HG03457 (cell line): Measurements from ENCODE around the gene UBE2D4.
A peak's percentile ranks its signal among the peaks of the same experiment; 100 is the strongest.
"Not testable (repeated sequence)": the region's sequence is repeated elsewhere in the genome, so short reads cannot be mapped to it uniquely, and the experiment has no call there.

Source experiments
- ATAC-seq: cut with Tn5 transposase; IDR thresholded peaks from one replicate; pipeline ENCODE4 v1.9.1; 2021; ENCODE audit warnings: moderate number of reproducible peaks; ENCODE audit not compliant: unreplicated experiment

Gene UBE2D4

DNA sequence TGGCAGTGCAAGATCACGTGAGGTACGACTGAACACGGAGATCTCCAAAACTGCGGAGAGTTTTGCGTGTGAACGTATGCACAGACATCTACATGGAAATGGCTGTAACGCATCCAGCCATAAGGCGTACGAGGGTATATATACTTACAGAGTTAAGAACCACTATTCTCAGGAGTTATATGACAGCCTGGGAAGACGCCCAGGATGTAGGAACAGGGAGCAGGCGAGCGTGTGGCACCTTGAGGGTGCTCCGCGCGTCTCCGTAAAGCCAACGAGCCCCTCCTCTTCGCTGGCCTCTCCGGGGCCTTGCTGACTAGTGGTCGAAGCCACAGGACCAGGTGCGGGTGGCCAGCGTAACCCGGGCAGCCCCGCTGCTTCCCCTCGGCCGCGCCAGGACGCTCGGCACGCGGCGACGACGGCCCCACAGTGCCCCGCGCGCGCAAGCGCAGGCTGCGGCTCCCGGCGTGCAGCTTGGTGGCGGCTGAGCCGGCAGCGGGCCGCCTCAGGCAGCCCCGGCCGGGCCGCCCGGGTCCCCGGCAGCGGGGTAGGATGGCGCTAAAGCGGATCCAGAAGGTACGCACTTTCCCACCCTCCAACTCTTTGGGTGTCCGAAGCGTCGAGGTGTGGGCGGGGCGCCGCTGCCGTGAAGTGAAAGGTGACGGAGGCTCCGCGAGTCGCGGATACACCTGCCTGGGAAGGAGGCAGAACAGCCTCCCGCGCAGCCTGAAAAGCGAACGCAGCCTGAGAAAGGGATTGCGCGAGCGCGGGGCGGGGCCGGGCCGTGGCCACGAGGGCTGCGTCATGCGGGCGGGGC lies at the start of gene UBE2D4:
Gene UBE2D4, plus strand, starts transcription at position 453 of the 814 bp plus-strand sequence. Its CDS starts 97 bp downstream, at position 550.
- peak; percentile 91 for ATAC-seq

GRCh38 chr7:43876976-43877745 lies 49.1 kb upstream of the UBE2D4 start:
- no peak for ATAC-seq

DNA sequence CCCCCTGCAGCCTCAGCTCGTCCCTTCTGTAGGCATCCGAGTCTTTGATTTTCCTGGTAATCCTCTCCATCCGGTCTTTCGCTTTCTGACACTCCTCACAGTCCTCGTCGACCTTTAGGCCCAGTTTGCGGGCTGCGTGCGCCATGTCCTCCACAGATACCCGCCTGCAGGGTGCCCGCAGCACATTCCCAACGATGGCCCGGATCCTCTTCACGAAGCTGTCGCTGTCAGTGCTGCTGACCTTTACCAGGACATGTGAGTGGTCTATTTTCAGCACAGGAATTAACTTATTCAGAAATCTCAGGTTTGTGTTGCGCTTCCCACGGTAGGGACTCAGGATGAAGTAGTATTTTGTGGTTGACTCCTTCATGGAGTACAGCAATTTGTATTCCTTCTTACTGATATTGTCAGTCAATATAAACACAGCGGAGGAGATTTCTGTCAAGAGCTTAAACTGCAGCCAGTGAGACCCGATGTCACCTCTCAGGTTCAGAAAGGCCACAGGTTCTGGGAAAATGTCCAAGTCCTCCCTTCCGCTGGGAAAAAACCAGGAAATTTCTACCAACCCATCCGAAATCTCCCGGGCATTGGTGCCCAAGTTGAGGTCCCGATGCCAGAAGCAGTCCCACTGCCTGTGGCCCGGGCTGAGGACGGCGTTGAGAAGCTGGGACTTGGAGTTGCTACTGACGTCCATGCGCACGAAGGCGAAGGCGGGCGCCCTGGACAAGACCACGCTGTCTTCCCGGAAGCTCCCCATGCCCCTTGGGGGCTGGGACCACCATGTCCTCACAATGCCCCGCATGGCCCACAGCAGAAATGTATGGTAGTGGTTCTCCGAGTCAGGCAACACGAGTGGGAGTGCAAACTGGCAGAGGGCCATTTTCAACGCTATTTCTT lies 48.0 kb upstream of the UBE2D4 start:
- ATAC-seq, result no peak

DNA sequence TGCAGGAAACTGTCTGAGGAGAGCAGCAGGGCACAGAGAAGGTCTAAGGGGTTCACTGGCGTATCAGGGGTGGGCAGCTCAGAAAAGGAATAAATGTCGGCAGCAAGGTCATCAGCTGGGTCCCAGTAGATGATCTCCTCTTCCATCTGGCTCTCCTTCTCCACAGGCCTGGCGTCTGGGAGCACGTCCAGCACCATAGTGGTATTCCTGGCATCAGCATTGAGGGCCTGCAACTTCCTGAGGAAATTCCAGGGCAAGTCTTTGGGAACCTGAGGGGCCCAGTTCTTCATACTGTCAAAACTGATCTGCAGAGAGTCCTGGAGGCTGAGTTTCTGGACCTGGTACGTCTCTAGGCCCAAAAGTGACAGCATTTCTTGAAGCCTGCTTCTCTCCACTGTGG lies 47.4 kb upstream of the UBE2D4 start:
- no peak for ATAC-seq

DNA sequence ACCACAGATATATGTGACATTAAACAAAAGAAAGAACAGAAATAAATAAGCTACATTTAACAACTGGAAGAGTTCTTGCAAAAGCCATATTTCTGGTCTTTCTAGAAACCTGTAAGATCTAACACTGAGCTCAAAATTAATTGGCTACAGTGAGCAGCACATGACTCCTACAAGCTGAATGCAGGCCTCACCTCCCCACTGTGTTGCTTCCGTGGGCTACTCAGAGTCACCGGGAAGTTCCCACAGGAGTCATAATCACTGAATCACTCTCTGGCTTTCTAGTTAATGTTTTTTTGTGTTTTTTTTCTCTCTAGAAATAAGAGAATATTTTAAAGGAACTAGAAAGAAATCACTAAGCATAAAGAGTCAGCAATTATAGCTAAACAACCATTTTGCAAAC lies 46.8 kb upstream of the UBE2D4 start:
- no peak for ATAC-seq

DNA sequence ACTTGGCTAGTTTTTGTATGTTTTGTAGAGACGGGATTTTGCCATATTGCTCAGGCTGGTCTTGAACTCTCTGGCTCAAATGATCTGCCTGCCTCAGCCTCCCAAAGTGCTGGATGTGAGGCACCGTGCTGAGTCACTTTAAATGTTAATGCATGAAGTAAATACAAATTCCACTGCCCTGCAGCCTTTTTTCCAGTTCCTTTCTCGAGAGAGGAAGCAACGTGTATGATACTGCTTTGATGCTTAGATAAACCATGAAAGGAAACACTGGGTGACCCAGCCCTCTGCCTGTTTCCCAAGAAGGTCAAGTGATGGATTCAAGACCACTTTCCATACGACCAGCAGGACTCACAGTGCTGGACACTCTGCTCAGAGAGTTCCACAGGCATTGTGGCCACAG lies 45.6 kb upstream of the UBE2D4 start:
- no peak for ATAC-seq

- ATAC-seq, result no peak
Measured at GRCh38 chr7:43884209-43884608, 42.0 kb upstream of the UBE2D4 start.

DNA sequence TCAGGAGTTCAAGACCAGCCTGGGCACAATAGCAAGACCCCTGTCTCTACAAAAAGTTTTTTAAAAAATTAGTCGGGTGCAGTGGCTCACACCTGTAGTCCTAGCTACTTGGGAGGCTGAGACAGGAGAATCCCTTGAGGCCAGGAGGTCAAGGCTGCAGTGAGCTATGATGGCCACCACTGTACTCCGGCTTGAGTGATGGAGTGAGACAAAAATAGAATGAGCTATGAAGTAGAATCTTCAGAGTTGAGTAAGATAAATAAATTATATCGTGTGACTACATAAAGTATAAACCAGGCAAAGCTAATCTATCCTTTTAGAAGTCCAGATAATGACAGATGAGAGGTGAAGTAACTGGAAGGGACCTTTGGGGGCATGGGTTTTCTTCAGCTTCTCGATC lies 41.6 kb upstream of the UBE2D4 start:
- no peak for ATAC-seq

DNA sequence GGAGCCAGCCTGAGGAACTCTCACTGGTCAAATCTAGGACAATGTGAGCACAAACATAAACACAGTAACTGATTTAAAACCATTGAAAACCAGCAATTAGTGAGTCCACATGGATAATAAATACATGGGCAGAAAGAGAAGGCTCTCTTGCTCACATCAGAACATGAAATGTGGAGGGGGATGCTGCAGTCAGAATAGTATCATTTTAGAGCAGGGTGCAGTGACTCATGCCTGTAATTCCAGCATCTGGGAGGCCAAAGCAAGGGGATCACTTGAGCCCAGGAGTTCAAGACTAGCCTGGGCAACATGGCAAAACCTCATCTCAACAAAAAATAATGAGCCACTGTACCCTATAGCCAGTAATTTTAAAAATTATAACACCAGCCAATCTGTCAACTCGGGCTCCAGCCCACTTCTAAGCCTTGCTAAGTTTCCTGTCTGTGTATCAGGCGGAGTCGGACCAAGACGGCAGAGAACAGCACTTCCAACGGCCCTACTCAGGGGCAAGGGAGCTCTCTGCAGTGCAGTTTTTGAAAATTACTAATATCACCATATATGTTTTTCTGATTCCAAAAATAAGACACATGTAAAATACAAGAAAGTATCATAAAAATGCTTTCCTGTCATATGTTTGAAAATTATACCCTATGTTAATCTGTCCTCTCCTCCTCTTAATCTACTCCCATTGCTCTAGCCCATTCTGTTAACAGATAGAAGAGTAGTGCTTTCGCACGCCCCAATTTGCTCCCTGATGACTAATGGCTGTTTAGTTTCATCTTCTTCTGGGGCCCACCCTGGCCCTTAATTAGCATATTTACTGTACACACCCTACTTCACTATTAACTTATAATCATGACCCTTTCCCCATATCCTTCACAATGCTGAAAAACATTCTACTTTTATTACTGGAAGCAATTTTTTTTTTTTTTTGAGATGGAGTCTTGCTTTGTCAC lies 37.0 kb upstream of the UBE2D4 start:
- no peak for ATAC-seq

DNA sequence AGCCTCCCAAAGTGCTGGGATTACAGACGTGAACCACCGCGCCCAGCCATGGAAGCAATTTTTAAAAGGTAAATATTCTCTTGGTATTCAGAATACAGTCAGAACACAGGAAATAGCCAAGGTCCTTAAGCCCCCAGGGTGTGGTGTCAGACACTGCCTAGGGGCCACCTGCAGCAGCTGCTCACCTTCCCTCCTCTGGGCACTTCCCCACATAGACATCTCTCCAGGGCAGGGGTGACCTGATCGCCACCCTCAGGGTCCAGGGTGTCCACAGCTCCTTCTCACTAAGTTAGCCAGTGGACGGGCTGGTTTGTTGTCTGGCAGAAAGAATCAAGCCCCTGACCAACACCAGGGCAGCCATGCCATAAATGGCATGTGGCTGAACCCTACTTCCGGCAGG lies 35.8 kb upstream of the UBE2D4 start:
- ATAC-seq, result no peak

GRCh38 chr7:43891069-43891955 lies 34.9 kb upstream of the UBE2D4 start:
- ATAC-seq, result no peak

DNA sequence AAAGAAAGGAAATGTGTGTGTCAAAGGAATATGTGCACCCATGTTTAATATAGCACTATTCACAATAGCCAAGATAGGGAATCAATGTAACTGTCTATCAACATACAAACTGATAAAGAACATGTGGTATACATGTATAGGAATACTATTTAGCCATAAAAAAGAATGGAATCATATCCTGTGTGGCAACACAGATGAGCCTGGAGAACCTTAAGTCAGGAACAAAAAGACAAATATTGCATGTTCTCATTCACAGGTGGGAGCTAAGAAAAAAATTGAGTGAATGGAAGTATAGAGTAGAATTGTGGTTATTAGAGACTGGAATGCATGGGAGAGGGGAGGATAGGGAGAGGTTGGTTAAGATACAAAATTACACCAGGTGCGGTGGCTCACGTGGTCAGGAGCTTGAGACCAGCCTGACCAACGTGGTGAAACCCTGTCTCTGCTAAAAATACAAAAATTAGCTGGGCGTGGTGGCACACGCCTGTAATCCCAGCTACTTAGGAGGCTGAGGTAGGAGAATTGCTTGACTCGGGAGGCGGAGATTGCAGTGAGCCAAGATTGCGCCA lies 30.3 kb upstream of the UBE2D4 start:
- no peak for ATAC-seq

GRCh38 chr7:43898571-43898970 lies 27.7 kb upstream of the UBE2D4 start:
- not testable (repeated sequence) for ATAC-seq

GRCh38 chr7:43902542-43903054 lies 23.6 kb upstream of the UBE2D4 start:
- ATAC-seq, result no peak

DNA sequence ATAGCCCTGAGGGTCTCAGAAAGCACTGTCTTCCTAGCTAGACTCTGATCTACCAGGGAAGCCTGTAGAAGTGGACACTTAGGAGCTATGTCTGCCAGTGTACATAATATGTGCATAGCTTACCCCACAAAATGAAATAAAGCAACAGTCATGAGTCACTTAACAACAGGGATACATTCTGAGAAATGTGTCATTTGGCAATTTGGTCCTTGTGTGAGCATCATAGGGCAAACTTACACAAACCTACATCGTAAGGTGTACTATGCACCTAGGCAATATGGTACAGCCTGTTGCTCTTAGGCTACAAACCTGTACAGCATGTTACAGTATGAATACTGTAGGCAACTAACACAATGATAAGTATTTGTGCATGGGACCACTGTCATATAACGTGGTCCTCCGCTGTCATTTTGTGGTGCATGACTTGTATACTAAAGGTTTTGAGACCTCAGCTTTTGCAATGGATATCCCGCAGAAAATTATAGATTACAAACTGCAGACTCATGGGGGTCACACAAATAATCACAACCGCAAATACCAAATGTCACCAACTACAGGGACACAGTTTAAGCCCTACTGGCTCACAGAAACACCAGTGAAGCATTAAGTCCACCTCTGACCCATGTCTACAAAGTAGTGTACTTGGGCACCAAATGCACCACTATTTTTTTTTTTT lies 21.6 kb upstream of the UBE2D4 start:
- ATAC-seq, result no peak

- no peak for ATAC-seq
Measured at GRCh38 chr7:43905209-43905946, 20.9 kb upstream of the UBE2D4 start.

GRCh38 chr7:43905956-43906330 lies 20.3 kb upstream of the UBE2D4 start:
- ATAC-seq, result no peak
